ENCODE results near the gene HAUS2.

DNA sequence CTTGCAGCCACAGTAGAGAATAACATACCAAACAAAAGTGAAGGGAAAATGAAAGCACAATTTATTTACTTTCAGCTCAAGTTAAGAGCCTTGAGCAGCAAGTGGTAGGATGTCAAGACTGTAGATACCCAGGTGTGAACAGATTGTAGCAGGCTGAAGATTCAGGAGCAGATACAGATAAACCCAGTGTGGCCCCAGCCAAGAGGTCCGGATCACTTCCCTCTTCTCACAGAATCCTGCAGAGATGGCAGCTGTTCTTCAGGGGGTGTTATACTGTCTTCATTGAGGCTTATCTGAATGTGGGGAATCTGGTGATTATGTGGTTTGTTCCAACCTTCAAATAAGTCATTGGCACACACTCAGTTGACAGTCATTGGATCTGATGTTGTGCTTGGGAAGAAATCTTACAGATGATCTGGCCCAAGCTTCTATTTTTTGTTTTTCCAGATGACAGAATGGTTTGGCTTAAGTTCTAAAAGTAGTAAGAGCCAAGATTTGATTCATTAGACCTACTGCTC is 28.9 kb downstream of the HAUS2 start:
- TF ChIP-seq CEBPB (IDR thresholded peaks at IDR 0.05; ENCODE audit: low read depth) (no peak), POLR2A (IDR thresholded peaks at IDR 0.05; ENCODE audit: borderline replicate concordance, extremely low read depth, insufficient read depth, insufficient read length) (no peak), JUND (IDR thresholded peaks at IDR 0.05) (no peak), EZH2 (IDR thresholded peaks at IDR 0.05) (no peak), ZNF274 (IDR thresholded peaks at IDR 0.05; ENCODE audit: low read depth, low read length) (no peak), POLR2AphosphoS5 (IDR thresholded peaks at IDR 0.05; ENCODE audit: low read depth, low read length) (no peak), YY1 (IDR thresholded peaks at IDR 0.05; ENCODE audit: extremely low read depth, insufficient replicate concordance, low read depth, low read length) (no peak), EZH2phosphoT487 (IDR thresholded peaks at IDR 0.05; ENCODE audit: borderline replicate concordance) (no peak)
- TF ChIP-seq, protein P1, sequence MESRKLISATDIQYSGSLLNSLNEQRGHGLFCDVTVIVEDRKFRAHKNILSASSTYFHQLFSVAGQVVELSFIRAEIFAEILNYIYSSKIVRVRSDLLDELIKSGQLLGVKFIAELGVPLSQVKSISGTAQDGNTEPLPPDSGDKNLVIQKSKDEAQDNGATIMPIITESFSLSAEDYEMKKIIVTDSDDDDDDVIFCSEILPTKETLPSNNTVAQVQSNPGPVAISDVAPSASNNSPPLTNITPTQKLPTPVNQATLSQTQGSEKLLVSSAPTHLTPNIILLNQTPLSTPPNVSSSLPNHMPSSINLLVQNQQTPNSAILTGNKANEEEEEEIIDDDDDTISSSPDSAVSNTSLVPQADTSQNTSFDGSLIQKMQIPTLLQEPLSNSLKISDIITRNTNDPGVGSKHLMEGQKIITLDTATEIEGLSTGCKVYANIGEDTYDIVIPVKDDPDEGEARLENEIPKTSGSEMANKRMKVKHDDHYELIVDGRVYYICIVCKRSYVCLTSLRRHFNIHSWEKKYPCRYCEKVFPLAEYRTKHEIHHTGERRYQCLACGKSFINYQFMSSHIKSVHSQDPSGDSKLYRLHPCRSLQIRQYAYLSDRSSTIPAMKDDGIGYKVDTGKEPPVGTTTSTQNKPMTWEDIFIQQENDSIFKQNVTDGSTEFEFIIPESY (IDR thresholded peaks at IDR 0.05; ENCODE audit: extremely low read depth, insufficient replicate concordance, low read length) = no peak
- TF ChIP-seq, protein P2, sequence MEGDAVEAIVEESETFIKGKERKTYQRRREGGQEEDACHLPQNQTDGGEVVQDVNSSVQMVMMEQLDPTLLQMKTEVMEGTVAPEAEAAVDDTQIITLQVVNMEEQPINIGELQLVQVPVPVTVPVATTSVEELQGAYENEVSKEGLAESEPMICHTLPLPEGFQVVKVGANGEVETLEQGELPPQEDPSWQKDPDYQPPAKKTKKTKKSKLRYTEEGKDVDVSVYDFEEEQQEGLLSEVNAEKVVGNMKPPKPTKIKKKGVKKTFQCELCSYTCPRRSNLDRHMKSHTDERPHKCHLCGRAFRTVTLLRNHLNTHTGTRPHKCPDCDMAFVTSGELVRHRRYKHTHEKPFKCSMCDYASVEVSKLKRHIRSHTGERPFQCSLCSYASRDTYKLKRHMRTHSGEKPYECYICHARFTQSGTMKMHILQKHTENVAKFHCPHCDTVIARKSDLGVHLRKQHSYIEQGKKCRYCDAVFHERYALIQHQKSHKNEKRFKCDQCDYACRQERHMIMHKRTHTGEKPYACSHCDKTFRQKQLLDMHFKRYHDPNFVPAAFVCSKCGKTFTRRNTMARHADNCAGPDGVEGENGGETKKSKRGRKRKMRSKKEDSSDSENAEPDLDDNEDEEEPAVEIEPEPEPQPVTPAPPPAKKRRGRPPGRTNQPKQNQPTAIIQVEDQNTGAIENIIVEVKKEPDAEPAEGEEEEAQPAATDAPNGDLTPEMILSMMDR (IDR thresholded peaks at IDR 0.05 in 2 of 3, conservative IDR thresholded peaks at IDR 0.05 in 1 of 3; ENCODE audit: borderline replicate concordance in 1 of 3, insufficient read depth in 1 of 3, low read depth in 2 of 3, low read length in 2 of 3) = no peak
